Measurements from ENCODE around the gene CKAP2. TPM values are rescaled to one million over a fixed set of nuclear protein-coding genes. Genes with fewer than 3 reads are reported as not detected.
"Not testable (repeated sequence)": the region's sequence is repeated elsewhere in the genome, so short reads cannot be mapped to it uniquely, and the experiment has no call there.

Gene CKAP2
- total RNA-seq = 10 to 100 TPM in 3 of 4 donors, 1 to 10 TPM in 1; 9.8 to 38.0 (median 13.7) TPM

GRCh38 chr13:52454820-52455676 is at the start of gene CKAP2:
CKAP2 (plus strand) TSS chr13:52455478; CDS start chr13:52455557, 79 bp downstream.
- Histone ChIP-seq H3K27me3 (no peaks in the 10 kb centered on the region), H3K27ac (peak within 1 kb of the TSS; percentile 91 to 98 (median 94)), H3K36me3 (no peaks in the 10 kb centered on the region), H3K9me3 (no peaks in the 10 kb centered on the region), H3K4me3 (peak within 1 kb of the TSS; percentile 62 to 96 (median 73)), H3K4me1 (peaks cover 0 to 23% (median 3%) of the 10 kb centered on the region in 4 donors)
- TF ChIP-seq POLR2A (IDR thresholded peaks at IDR 0.05) = peak; percentile 75 to 89
- TF ChIP-seq, protein P1, sequence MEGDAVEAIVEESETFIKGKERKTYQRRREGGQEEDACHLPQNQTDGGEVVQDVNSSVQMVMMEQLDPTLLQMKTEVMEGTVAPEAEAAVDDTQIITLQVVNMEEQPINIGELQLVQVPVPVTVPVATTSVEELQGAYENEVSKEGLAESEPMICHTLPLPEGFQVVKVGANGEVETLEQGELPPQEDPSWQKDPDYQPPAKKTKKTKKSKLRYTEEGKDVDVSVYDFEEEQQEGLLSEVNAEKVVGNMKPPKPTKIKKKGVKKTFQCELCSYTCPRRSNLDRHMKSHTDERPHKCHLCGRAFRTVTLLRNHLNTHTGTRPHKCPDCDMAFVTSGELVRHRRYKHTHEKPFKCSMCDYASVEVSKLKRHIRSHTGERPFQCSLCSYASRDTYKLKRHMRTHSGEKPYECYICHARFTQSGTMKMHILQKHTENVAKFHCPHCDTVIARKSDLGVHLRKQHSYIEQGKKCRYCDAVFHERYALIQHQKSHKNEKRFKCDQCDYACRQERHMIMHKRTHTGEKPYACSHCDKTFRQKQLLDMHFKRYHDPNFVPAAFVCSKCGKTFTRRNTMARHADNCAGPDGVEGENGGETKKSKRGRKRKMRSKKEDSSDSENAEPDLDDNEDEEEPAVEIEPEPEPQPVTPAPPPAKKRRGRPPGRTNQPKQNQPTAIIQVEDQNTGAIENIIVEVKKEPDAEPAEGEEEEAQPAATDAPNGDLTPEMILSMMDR (IDR thresholded peaks at IDR 0.05) = peak in 1 of 6 experiments; percentile 12
- DNase-seq = peak; percentile 96 to 98 (median 97)

GRCh38 chr13:52405767-52406494 is 49.3 kb upstream of the CKAP2 start, which contains the start of gene THSD1:
THSD1 (minus strand) TSS chr13:52406172; CDS start chr13:52402600, 3,572 bp downstream.
- H3K9me3 ChIP-seq = no peaks in the 10 kb centered on the region
- TF ChIP-seq, protein P1 (IDR thresholded peaks at IDR 0.05) = no peak
- no peak for TF ChIP-seq POLR2A (IDR thresholded peaks at IDR 0.05)
- no peak within 1 kb of the TSS for H3K27ac ChIP-seq
- DNase-seq = peak in 2 of 3 donors; percentile 50 to 61
- H3K27me3 ChIP-seq = peaks cover 0 to 8% of the 10 kb centered on the region in 2 donors
- H3K36me3 ChIP-seq = no peaks in the 10 kb centered on the region
- H3K4me1 ChIP-seq = peaks cover 0 to 9% (median 5%) of the 10 kb centered on the region in 4 donors
- peak within 1 kb of the TSS; percentile 22 to 46 (median 42) for H3K4me3 ChIP-seq

GRCh38 chr13:52406629-52407028 is 48.6 kb upstream of the CKAP2 start:
- DNase-seq = no peak
- Histone ChIP-seq H3K27me3 (peaks cover 0 to 8% of the 10 kb centered on the region in 2 donors), H3K4me1 (peaks cover 0 to 9% (median 5%) of the 10 kb centered on the region in 4 donors), H3K36me3 (no peaks in the 10 kb centered on the region), H3K27ac (no peak overlapping the region), H3K4me3 (peak overlapping the region in 2 of 4 donors; percentile 46), H3K9me3 (no peaks in the 10 kb centered on the region)
- TF ChIP-seq, protein P1 (IDR thresholded peaks at IDR 0.05) = no peak
- no peak for TF ChIP-seq POLR2A (IDR thresholded peaks at IDR 0.05)

- not testable (repeated sequence) for H3K4me1 ChIP-seq, H3K36me3 ChIP-seq, H3K27me3 ChIP-seq, DNase-seq, H3K27ac ChIP-seq, H3K9me3 ChIP-seq, H3K4me3 ChIP-seq
Measured at GRCh38 chr13:52407436-52407835, 47.8 kb upstream of the CKAP2 start.

DNA sequence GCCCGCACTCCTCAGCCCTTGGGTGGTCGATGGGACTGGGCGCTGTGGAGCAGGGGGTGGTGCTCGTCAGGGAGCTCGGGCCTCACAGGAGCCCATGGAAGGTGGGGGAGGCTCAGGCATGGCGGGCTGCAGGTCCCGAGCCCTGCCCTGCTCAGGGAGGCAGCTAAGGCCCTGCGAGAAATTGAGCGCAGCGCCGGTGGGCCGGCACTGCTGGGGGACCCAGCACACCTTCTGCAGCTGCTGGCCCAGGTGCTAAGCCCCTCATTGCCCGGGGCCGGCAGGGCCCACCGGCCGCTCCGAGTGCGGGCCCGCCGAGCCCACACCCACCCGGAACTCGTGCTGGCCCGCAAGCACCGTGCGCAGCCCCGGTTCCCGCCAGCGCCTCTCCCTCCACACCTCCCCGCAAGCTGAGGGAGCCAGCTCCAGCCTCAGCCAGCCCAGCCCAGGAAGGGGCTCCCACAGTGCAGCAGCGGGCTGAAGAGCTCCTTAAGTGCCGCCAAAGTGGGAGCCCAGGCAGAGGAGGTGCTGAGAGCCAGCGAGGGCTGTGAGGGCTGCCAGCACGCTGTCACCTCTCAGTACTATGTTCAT is 47.1 kb upstream of the CKAP2 start:
- H3K36me3 ChIP-seq = peaks cover 0 to 14% (median 0%) of the 10 kb centered on the region in 3 donors
- H3K9me3 ChIP-seq, DNase-seq, H3K27ac ChIP-seq, H3K27me3 ChIP-seq, H3K4me1 ChIP-seq, H3K4me3 ChIP-seq: not testable (repeated sequence)

GRCh38 chr13:52411629-52412028 is 43.6 kb upstream of the CKAP2 start:
- Histone ChIP-seq H3K4me3 (no peak overlapping the region), H3K27ac (no peak overlapping the region), H3K27me3 (no peaks in the 10 kb centered on the region), H3K36me3 (peaks cover 0 to 43% (median 0%) of the 10 kb centered on the region in 3 donors), H3K9me3 (no peaks in the 10 kb centered on the region), H3K4me1 (no peaks in the 10 kb centered on the region)
- no peak for TF ChIP-seq POLR2A (IDR thresholded peaks at IDR 0.05)
- TF ChIP-seq, protein P1 (IDR thresholded peaks at IDR 0.05) = no peak
- no peak for DNase-seq

Measured in Peyer's patch (tissue), 4 donors.